ENCODE data around the gene ABHD4. TPM values are rescaled to one million over a fixed set of nuclear protein-coding genes. Genes with fewer than 3 reads are reported as not detected.
"Not testable (repeated sequence)": the region's sequence is repeated elsewhere in the genome, so short reads cannot be mapped to it uniquely, and the experiment has no call there.

ABHD4 gene
- total RNA-seq, 1 experiment from 2014 or later = 11.6 TPM

GRCh38 chr14:22589096-22589839 lies 8.8 kb upstream of the ABHD4 start, which contains the start of gene DAD1:
DAD1 (minus strand) TSS chr14:22589224; CDS start chr14:22589157, 67 bp downstream.
- DNase-seq (ENCODE audit: low spot score) = peak; percentile 98

GRCh38 chr14:22593189-22593588 lies 4.9 kb upstream of the ABHD4 start:
- no peak for DNase-seq (ENCODE audit: low spot score)

- DNase-seq (ENCODE audit: low spot score) = no peak
These were observed 4.5 kb upstream of the ABHD4 start for GRCh38 chr14:22593601-22594000.

- DNase-seq (ENCODE audit: low spot score) = no peak
These were observed 3.9 kb upstream of the ABHD4 start for GRCh38 chr14:22594156-22594716.

GRCh38 chr14:22596354-22596879 lies 1.7 kb upstream of the ABHD4 start:
- no peak for DNase-seq (ENCODE audit: low spot score)

GRCh38 chr14:22597265-22597664 lies 835 bp upstream of the ABHD4 start:
- DNase-seq (ENCODE audit: low spot score) = no peak

- DNase-seq (ENCODE audit: low spot score) = no peak
These were observed 365 bp upstream of the ABHD4 start for GRCh38 chr14:22597771-22598098.

GRCh38 chr14:22598896-22599244 lies 770 bp downstream of the ABHD4 start:
- peak; percentile 54 for DNase-seq (ENCODE audit: low spot score)

GRCh38 chr14:22599349-22599748 lies 1.2 kb downstream of the ABHD4 start:
- no peak for DNase-seq (ENCODE audit: low spot score)

- no peak for DNase-seq (ENCODE audit: low spot score)
These were observed 1.9 kb downstream of the ABHD4 start for GRCh38 chr14:22600027-22600426.

- DNase-seq (ENCODE audit: low spot score) = no peak
These were observed 3.4 kb downstream of the ABHD4 start for GRCh38 chr14:22601456-22601855.

- DNase-seq (ENCODE audit: low spot score) = no peak
These were observed 3.9 kb downstream of the ABHD4 start for GRCh38 chr14:22601996-22602395.

- DNase-seq (ENCODE audit: low spot score) = no peak
These were observed 4.8 kb downstream of the ABHD4 start for GRCh38 chr14:22602862-22603261.

GRCh38 chr14:22606380-22606779 lies 8.3 kb downstream of the ABHD4 start:
- no peak for DNase-seq (ENCODE audit: low spot score)

- no peak for DNase-seq (ENCODE audit: low spot score)
These were observed 9.2 kb downstream of the ABHD4 start for GRCh38 chr14:22607291-22607690.

- DNase-seq (ENCODE audit: low spot score) = no peak
These were observed 12.8 kb downstream of the ABHD4 start for GRCh38 chr14:22610931-22611330.

GRCh38 chr14:22613106-22613695 lies 15.1 kb downstream of the ABHD4 start:
- no peak for DNase-seq (ENCODE audit: low spot score)

- DNase-seq (ENCODE audit: low spot score) = no peak
These were observed 15.7 kb downstream of the ABHD4 start for GRCh38 chr14:22613736-22614239.

- peak; percentile 96 for DNase-seq (ENCODE audit: low spot score)
These were observed 16.2 kb downstream of the ABHD4 start for GRCh38 chr14:22614240-22614799.

- DNase-seq (ENCODE audit: low spot score) = not testable (repeated sequence)
These were observed 17.7 kb downstream of the ABHD4 start for GRCh38 chr14:22615765-22616164.

- DNase-seq (ENCODE audit: low spot score) = no peak
These were observed 24.2 kb downstream of the ABHD4 start for GRCh38 chr14:22622255-22622654.

GRCh38 chr14:22623047-22623446 lies 24.9 kb downstream of the ABHD4 start:
- DNase-seq (ENCODE audit: low spot score) = no peak

GRCh38 chr14:22626590-22626989 lies 28.5 kb downstream of the ABHD4 start:
- no peak for DNase-seq (ENCODE audit: low spot score)

All from A172 (cell line).